RCC 7860 (cell line): ENCODE results near the gene RELL2.
A peak's percentile ranks its signal among the peaks of the same experiment; 100 is the strongest.
"Not testable (repeated sequence)": the region's sequence is repeated elsewhere in the genome, so short reads cannot be mapped to it uniquely, and the experiment has no call there.

ENCODE experiments used
- DNase-seq: peaks from one replicate; pipeline ENCODE4 v3.0.0-alpha.2; 2015; ENCODE audit warnings: low spot score
- FAIRE-seq: peaks from 2 replicates; lab custom pipeline; 2012; peaks lifted over from hg19 to GRCh38; lab: Jason Lieb, UNC

RELL2 gene

GRCh38 chr5:141636413-141637122 lies at the start of gene RELL2, which contains the start of gene HDAC3:
Gene RELL2 (plus strand): TSS chr5:141636997. CDS start chr5:141638226, 1,229 bp downstream.
Gene HDAC3 (minus strand): TSS chr5:141636849. CDS start chr5:141636790, 59 bp downstream.
- FAIRE-seq (no peak), DNase-seq (peak; percentile 80)

- FAIRE-seq = no peak
- no peak for DNase-seq
Measured at GRCh38 chr5:141590127-141590526, 46.7 kb upstream of the RELL2 start.

GRCh38 chr5:141596867-141597266 lies 39.9 kb upstream of the RELL2 start:
- DNase-seq (no peak), FAIRE-seq (no peak)

DNA sequence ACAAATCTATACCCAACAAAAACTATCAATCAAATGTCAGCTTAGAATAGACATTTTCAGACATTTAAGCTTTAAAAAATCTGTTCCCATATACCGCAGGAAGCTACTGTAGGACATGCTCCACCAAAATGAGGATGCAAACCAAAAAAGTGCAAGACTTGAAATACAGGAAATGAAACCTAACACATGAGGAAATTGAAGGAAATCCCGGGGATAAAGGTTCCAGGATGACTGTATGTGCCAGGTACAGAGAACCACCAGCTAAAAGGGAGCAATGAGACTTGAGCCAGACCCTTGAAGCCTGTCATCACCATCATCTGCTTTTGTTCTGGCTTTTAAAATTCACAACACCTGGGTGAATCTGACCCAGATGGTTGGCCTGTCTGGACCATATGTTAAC lies 39.4 kb upstream of the RELL2 start:
- no peak for FAIRE-seq
- no peak for DNase-seq

GRCh38 chr5:141597814-141598213 lies 39.0 kb upstream of the RELL2 start:
- no peak for FAIRE-seq
- DNase-seq = no peak

GRCh38 chr5:141598391-141599345 lies 38.1 kb upstream of the RELL2 start:
- peak; percentile 32 for FAIRE-seq

DNA sequence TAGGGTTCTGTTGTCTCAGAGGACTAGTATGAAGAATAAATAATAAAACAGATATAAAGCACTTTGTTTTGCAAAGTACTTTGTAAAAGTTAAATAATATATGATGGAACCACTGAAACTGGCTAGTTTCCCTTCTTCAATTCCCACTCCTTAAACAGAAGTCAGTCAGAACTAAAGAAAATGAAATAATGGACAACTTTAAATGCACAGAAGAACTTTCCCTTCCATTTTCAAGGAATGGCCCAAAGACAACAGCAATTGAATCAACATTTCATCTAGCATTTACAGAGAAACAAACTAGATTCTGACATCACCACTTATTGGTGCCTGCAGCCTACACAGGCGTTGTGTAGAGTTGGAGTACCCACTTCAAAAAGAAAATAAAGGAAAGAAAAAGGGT lies 34.2 kb upstream of the RELL2 start:
- FAIRE-seq = no peak

More at GRCh38 chr5:141598391-141599345, 38.1 kb upstream of the RELL2 start:
- no peak for DNase-seq

GRCh38 chr5:141603923-141604717 lies 32.7 kb upstream of the RELL2 start:
- FAIRE-seq = peak; percentile 58
- DNase-seq = peak; percentile 87

More for the DNA sequence above, 34.2 kb upstream of the RELL2 start:
- DNase-seq = no peak

- FAIRE-seq = no peak
- DNase-seq = peak; percentile 51
Measured at GRCh38 chr5:141605523-141606277, 31.1 kb upstream of the RELL2 start.

GRCh38 chr5:141608046-141608445 lies 28.8 kb upstream of the RELL2 start:
- DNase-seq = no peak
- FAIRE-seq = no peak

GRCh38 chr5:141608557-141608956 lies 28.2 kb upstream of the RELL2 start:
- DNase-seq = peak; percentile 52
- FAIRE-seq = peak; percentile 86

- DNase-seq (no peak), FAIRE-seq (no peak)
Measured at GRCh38 chr5:141609044-141609443, 27.8 kb upstream of the RELL2 start.

DNA sequence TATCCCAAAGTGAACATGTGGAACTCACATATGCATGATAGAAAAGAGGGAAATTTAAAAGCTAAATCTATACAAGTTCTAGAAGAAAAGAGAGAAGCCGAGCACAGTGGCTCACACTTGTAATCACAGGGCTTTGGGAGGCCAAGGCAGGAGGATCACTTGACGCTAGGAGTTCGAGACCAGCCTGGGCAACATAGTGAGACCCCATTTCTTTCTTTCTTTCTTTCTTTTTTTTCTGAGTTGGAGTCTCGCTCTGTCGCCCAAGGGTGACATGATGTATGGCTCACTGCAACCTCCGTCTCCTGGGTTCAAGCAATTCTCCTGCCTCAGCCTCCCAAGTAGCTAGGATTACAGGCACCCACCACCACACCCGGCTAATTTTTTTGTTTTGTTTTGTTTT lies 26.9 kb upstream of the RELL2 start:
- FAIRE-seq, DNase-seq: not testable (repeated sequence)

- FAIRE-seq = peak; percentile 61
- peak; percentile 32 for DNase-seq
Measured at GRCh38 chr5:141611289-141611688, 25.5 kb upstream of the RELL2 start.

DNA sequence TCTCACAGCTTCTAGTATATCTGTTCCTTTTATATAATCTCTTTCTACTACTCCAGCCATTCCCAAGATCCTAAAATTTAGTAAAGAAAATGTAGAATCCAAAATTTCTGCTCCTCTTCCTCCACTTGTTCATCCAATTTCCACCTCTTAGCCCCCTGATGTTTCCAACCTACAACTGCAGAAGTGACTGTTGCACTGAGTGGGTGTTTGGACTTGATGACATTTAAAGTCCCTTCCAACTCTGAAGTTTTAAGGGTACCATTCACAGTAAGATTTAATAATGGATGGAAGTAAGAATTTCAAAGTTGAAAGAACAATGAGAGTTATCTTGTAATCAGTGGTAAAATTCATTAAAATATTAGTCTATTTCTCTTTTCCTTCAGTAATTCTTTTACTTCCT lies 23.5 kb upstream of the RELL2 start:
- DNase-seq (no peak), FAIRE-seq (no peak)

- no peak for DNase-seq
- FAIRE-seq = no peak
Measured at GRCh38 chr5:141615991-141616720, 20.6 kb upstream of the RELL2 start.

DNA sequence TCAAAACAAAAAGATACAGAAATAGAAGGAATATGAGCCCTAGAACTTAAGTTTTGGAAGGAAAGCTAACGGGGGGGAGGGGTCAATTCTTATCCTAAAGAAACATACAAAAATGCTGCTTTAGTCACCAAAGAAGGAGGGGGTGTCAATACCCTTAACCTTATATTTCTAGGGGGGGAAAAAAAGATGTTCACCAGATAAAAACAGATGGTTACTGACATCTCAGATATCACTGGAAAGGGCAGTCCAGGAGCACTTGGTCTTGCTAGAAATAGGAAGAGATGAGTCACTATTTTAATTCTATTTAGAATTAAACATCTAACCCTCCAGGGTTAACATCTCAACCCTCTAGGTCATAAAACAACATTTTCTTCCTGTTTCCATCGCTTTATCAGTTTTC lies 19.7 kb upstream of the RELL2 start:
- DNase-seq (no peak), FAIRE-seq (no peak)

GRCh38 chr5:141617682-141618029 lies 19.1 kb upstream of the RELL2 start:
- DNase-seq = no peak
- no peak for FAIRE-seq

DNA sequence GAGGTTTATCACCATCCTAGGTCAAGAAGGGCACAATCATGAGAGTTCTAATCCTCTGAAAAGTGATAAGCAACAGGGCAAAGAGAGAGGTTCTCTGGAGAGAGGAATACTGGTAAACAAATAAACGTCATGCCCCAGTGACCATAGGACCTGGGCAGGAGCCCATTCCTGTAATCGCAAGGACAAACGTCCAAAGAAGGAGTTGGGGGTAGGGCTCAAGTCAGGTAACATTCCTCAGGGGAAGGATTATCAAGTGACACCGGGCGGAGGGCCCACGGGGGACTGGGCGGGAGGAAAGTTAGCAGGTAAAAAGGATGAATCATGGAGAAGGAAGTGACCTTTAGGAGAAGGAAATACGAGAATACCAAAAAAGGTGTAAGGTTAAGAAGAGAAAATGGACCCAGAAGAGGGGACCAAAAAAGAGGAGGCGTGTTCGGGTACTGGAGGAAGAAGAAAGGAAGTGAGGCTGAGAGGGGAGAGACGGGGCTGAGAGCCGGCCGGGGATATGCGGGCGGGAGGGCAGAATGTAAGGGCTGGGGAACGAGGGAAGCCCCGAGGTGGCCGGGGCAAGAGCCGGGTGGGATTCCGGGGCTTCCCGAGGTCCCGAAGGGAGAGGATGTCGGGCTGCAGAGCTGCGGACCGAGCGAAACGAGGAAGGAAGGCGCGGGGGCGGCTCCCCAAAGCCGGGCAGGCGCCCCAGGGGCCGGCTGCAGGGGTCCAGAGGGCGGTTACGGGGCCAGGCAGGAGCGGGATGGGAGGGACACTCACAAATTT lies 18.6 kb upstream of the RELL2 start:
- FAIRE-seq (no peak), DNase-seq (peak; percentile 31)
